HepG2 (cell line): ENCODE results near the gene PTPRU. TPM values are rescaled to one million over a fixed set of nuclear protein-coding genes. Genes with fewer than 3 reads are reported as not detected.

Experiments
- ATAC-seq: fragments of 200-7000 bp; cut with Tn5 transposase; 3 replicates; pipeline ENCODE4 v1.9.1; 2020; ENCODE audit warnings: mild to moderate bottlenecking, moderate library complexity
- BruUV-seq: library from RNA; stranded (reverse); fragments of 400-500 nt; replicated peaks from 2 replicates; lab custom pipeline; 2021; lab: Mats Ljungman, UMichigan
- CTCF ChIA-PET: fragments of 300-600 bp; formaldehyde crosslinking; extraction: SDS; loops from one replicate; lab custom pipeline; 2021; ENCODE audit warnings: low total read pairs, inconsistent platforms, low intra/inter-chr PET ratio; lab: Yijun Ruan, JAX
- POLR2A ChIA-PET: fragments of 350-600 bp; sonication (Branson Sonifier 250); formaldehyde crosslinking; loops from one replicate; lab custom pipeline; 2020; ENCODE audit warnings: antibody characterized with exemption, inconsistent platforms; lab: Yijun Ruan, JAX
- DNase-seq: peaks from one replicate; pipeline ENCODE4 v3.0.0-alpha.2; 2015; ENCODE audit warnings: low spot score
- FAIRE-seq: peaks from 3 replicates; lab custom pipeline; 2011; peaks lifted over from hg19 to GRCh38; lab: Jason Lieb, UNC
- H2AFZ ChIP-seq: one replicate; pipeline ENCODE4 v1.6.1; 2011; ENCODE audit warnings: low read length, inconsistent platforms
- H3K27ac ChIP-seq: fragments of 300-600 bp; 3 replicates; pipeline ENCODE4 v1.8.0; 2011; ENCODE audit warnings: mixed run types, mild to moderate bottlenecking, mixed read lengths, low read length, inconsistent platforms; ENCODE audit not compliant: insufficient read depth; ENCODE audit errors: extremely low read length
- H3K27me3 ChIP-seq, 2 experiments: fragments of 200-600 bp in 1 of 2; 2 replicates in 1 of 2; 3 replicates in 1 of 2; pipeline versions ENCODE4 v1.6.0 to v1.8.0; 2011; ENCODE audit warnings: low read length in 2 of 2, mild to moderate bottlenecking in 2 of 2, moderate library complexity in 2 of 2, inconsistent platforms in 1 of 2; ENCODE audit not compliant: insufficient read depth in 2 of 2, control insufficient read depth in 1 of 2
- H3K36me3 ChIP-seq, 2 experiments: fragments of 200-600 bp in 1 of 2; replicated peaks in 1 of 2; 2 replicates in 1 of 2; 3 replicates in 1 of 2; pipeline versions ENCODE4 v1.5.1 to v1.8.0; 2011; ENCODE audit warnings: low read length in 2 of 2, inconsistent platforms in 1 of 2; ENCODE audit not compliant: insufficient read depth in 2 of 2, control insufficient read depth in 1 of 2
- H3K4me1 ChIP-seq: 2 replicates; pipeline ENCODE4 v1.5.1; 2012; ENCODE audit warnings: low read length, inconsistent platforms; ENCODE audit not compliant: insufficient read depth
- H3K4me2 ChIP-seq: 2 replicates; pipeline ENCODE4 v1.6.0; 2011; ENCODE audit warnings: low read depth, low read length, inconsistent platforms
- H3K4me3 ChIP-seq, 3 experiments: fragments of 200-600 bp in 1 of 3; sonication (generic), shearing (Covaris generic) in 1 of 3; replicated peaks in 1 of 3; 2 replicates each; pipeline ENCODE4 v1.5.1; 2011 to 2016; ENCODE audit warnings: low read length in 3 of 3, inconsistent platforms in 2 of 3, low read depth in 2 of 3, mild to moderate bottlenecking in 2 of 3, control low read depth in 1 of 3, mixed read lengths in 1 of 3; ENCODE audit not compliant: insufficient read depth in 1 of 3
- H3K79me2 ChIP-seq: one replicate; pipeline ENCODE4 v1.6.1; 2011; ENCODE audit warnings: low read length, inconsistent platforms; ENCODE audit not compliant: insufficient read depth
- H3K9ac ChIP-seq: 2 replicates; pipeline ENCODE4 v1.6.0; 2011; ENCODE audit warnings: mild to moderate bottlenecking, low read depth, low read length, inconsistent platforms; ENCODE audit not compliant: insufficient read depth
- H3K9me3 ChIP-seq: 2 replicates; pipeline ENCODE4 v1.5.1; 2012; ENCODE audit warnings: mild to moderate bottlenecking, low read length
- H4K20me1 ChIP-seq: 2 replicates; pipeline ENCODE4 v1.6.0; 2011; ENCODE audit warnings: inconsistent platforms, mild to moderate bottlenecking, low read length, moderate library complexity; ENCODE audit not compliant: insufficient read depth
- ATF7-NPFF ChIP-seq: sonication (generic); formaldehyde crosslinking; IDR thresholded peaks from 2 replicates; pipeline ENCODE4 v1.8.1; 2023; ENCODE audit warnings: mild to moderate bottlenecking, low read depth, missing genetic modification reagents, moderate library complexity
- BRCA1 ChIP-seq: sonication (generic); formaldehyde crosslinking; IDR thresholded peaks from 2 replicates; pipeline ENCODE4 v1.4.0; 2020; ENCODE audit warnings: missing genetic modification reagents
- FOXM1 ChIP-seq: sonication (generic); formaldehyde crosslinking; IDR thresholded peaks from 2 replicates; pipeline ENCODE4 v1.5.0; 2020; ENCODE audit warnings: missing genetic modification reagents
- GATAD1 ChIP-seq: IDR thresholded peaks from 2 replicates; pipeline ENCODE4 v1.6.1; 2016; ENCODE audit warnings: missing genetic modification reagents, missing compliant biosample characterization
- MATR3 ChIP-seq: sonication (generic); formaldehyde crosslinking; IDR thresholded peaks from 2 replicates; pipeline ENCODE4 v1.4.0; 2020; ENCODE audit warnings: missing genetic modification reagents
- MAX ChIP-seq: IDR thresholded peaks from 2 replicates; pipeline ENCODE4 v1.6.1; 2012; ENCODE audit warnings: inconsistent platforms
- ZBED4 ChIP-seq: sonication (generic); formaldehyde crosslinking; IDR thresholded peaks from 2 replicates; pipeline ENCODE4 v1.4.0; 2020; ENCODE audit warnings: missing genetic modification reagents, borderline replicate concordance
- ZNF24 ChIP-seq: fragments of 450-650 bp; IDR thresholded peaks from 2 replicates; pipeline ENCODE4 v1.6.1; 2017; ENCODE audit warnings: antibody characterized with exemption, mild to moderate bottlenecking
- ZNF296 ChIP-seq: sonication (generic); formaldehyde crosslinking; conservative IDR thresholded peaks from 2 replicates; pipeline ENCODE4 v1.5.0; 2020; ENCODE audit warnings: mild to moderate bottlenecking, missing genetic modification reagents
- ZNF619 ChIP-seq: sonication (generic); formaldehyde crosslinking; IDR thresholded peaks from 2 replicates; pipeline ENCODE4 v1.4.0; 2020; ENCODE audit warnings: mild to moderate bottlenecking, missing genetic modification reagents
- in situ Hi-C: cut with HindIII; loops from 2 replicates; pipeline ENCODE4 v1.10.0; 2017; ENCODE audit warnings: low pct_unique_long_range_greater_than_20kb; ENCODE audit not compliant: extremely low pct_ligation_motif_present
- intact Hi-C: fragments of 100-400 bp; cut with micrococcal nuclease; formaldehyde crosslinking; loops from one replicate; pipeline ENCODE4 v1.10.0; 2022; ENCODE audit not compliant: unreplicated experiment
- polyA plus RNA-seq, 8 experiments: library from polyadenylated mRNA; depleted of rRNA in 3 of 8; stranded (reverse) in 7 of 8; unstranded in 1 of 8; fragments of >200 nt; fragmentation: Illumina TruSeq in 4 of 8; extraction: Trizol in 4 of 8; gene quantifications; 2 replicates each; pipeline versions ENCODE4 v1.2.1 to v1.2.3, GENCODE V29; 2011 to 2016; ENCODE audit warnings: low read depth in 4 of 8, missing spikeins in 1 of 8, mixed read lengths in 1 of 8; ENCODE audit not compliant: insufficient read depth in 1 of 8
- total RNA-seq, 5 experiments: library from RNA; depleted of rRNA; stranded (reverse); fragments of >200 nt; fragmentation: Illumina TruSeq; extraction: Trizol; gene quantifications; 2 replicates each; pipeline ENCODE4 v1.2.3, GENCODE V29; 2016; ENCODE audit warnings: low read depth in 1 of 5

The PTPRU gene
- total and polyA plus RNA-seq, 2 of the 13 experiments (the other 11 are each of a cell fraction or from before 2014, with no cell fraction given) = 21.6 to 22.3 TPM

- Histone ChIP-seq H3K36me3 (no peaks in the 10 kb centered on the region; a peak in 2 of 5 replicates), H3K79me2 (no peaks in the 10 kb centered on the region), H2AFZ (no peak overlapping the region), H4K20me1 (no peaks in the 10 kb centered on the region), H3K27me3 (no peaks in the 10 kb centered on the region), H3K9me3 (no peaks in the 10 kb centered on the region), H3K4me3 (no peak overlapping the region), H3K9ac (no peak overlapping the region), H3K4me2 (no peak overlapping the region), H3K4me1 (no peaks in the 10 kb centered on the region; the same call in 1 of the 2 replicates), H3K27ac (no peak overlapping the region)
- in situ Hi-C loops = loop anchor here (25.0 kb wide), 2 partner anchors 781 to 1356 kb away; no protein-coding TSS in a partner anchor
- no TSS peak for BruUV-seq
- DNase-seq (no peak), ATAC-seq (no peak), FAIRE-seq (no peak)
- no peak for TF ChIP-seq BRCA1 (CRISPR knock-in tag)
- no peak for TF ChIP-seq ZNF24
- no peak for TF ChIP-seq FOXM1 (CRISPR knock-in tag)
- TF ChIP-seq MATR3 = no peak
- no peak for TF ChIP-seq ATF7-NPFF (CRISPR knock-in tag)
- TF ChIP-seq ZNF296 = no peak
- TF ChIP-seq MAX = no peak
- TF ChIP-seq ZNF619 (CRISPR knock-in tag) = no peak
- no peak for TF ChIP-seq GATAD1 (CRISPR knock-in tag)
- no peak for TF ChIP-seq ZBED4
- POLR2A ChIA-PET = no interaction called here
- intact Hi-C loops = no loop called here
- CTCF ChIA-PET = no interaction called here
Measured at GRCh38 chr1:29331309-29331708, 95.0 kb downstream of the PTPRU start.
